Left hindlimb (tissue), 1 donor: ENCODE data around the gene BARX2.
A peak's percentile ranks its signal among the peaks of the same experiment; 100 is the strongest.

Experiments used
- DNase-seq: peaks from one replicate; pipeline ENCODE4 v3.0.0-alpha.2; 2018

The BARX2 gene

DNA sequence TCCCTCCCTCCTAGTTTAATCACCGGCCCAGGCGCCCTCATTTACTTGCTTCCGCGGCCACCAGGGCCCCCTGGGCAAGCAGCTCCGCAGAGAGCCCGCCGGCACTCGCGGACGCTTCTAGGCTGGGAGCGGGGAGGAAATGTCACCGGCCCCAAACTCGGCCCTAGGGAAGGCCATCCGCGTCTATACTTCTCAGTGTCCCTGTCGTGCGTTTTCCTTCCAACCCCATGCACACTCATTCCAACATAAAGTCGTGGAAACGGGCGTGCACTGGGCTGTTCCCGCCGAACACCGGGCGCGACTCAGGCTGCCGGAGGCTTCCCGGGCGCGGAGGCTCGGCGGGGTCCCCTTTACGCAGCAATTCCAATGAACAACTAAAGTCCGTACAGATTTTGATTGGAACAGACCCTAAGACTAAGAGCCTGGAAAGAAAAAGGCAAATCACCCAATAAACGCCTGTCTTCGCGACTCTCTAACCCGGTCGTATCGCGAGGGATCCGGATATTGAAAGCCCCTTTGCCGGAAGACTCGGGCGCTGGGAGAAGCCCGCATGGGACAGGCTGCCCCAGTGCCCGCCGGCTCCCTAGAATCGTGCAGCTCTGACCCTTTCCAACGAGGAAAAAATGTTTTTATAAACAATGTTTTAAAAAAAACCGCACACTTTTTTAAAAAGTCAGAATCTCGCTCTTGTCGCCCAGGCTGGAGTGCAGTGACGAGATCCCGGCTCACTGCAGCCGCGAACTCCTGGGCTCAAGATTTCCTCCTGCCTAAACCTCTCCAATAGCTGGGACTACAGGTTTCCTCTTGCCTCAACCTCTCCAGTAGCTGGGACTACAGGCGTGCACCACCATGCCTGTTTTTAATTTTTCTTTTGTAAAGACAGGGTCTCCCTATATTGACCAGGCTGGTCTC, 1.3 kb upstream of the BARX2 start:
- peak; percentile 33 for DNase-seq

DNA sequence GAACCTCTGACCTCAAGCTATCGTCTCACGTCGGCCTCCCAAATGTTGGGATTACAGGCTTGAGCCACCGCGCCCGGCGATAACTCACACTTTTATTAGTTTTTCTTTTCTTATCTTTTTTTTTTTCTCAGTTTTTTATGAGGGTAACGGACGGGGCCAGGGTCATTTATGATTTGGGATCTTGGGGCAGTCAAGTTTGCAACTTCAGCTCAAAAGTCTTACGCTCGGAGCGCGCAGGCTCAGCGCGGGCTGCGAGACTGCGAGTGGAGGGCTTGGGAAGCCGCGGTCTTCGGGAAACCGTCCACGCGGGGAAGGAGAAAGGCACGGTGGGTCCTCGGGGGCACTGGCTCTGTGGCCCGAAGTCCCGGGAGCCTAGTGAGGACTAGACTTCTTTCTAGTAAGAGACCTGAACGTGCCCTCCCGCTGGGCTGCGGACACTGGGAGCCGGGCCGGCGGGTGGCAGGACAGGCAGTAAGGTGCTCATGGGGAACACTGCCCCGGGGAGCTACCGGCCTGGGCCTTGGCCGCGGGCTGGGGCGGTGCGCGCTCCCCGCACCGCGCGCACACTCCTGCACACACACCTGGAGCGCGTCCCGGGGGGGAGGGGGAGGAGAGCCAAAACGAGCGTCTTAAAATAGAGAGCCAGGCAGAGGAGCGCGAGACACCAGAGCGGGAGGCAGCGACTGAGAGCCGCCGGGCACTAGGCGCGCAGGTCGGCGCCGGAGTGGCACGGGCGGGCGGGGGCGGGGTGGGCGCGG, 476 bp upstream of the BARX2 start:
- peak; percentile 46 for DNase-seq

DNA sequence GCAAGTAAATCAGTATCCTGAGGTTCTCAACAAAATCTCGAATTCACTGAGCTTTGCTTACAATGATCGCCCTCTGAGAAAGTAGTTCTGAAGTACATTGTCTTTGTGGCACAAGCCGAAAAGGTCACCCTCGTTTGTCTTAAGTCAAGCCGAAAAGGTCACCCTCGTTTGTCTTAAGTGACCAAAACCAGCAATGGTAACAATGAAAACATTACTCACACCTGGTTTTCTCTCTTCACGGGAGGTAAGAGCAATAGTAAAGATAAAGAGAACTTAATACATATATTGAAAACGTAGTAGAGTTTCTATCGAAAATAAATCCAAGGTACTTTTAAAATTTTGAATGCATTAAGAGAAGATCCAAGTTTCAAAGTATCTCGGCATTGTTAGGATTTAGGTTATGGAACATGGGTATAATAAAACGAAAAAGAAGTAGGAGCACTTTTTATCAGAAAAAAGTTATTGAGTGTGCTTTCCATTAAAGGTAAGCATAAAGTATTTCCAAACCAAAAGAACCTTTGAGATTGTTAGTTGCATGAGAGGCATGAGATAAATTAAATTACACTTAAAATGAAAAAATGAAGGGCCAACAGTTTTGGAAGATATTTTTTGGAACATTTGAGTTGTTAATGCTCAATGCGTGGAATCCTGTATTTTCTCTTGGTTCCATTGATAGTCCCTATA, 1.2 kb downstream of the BARX2 start:
- DNase-seq, result no peak

DNA sequence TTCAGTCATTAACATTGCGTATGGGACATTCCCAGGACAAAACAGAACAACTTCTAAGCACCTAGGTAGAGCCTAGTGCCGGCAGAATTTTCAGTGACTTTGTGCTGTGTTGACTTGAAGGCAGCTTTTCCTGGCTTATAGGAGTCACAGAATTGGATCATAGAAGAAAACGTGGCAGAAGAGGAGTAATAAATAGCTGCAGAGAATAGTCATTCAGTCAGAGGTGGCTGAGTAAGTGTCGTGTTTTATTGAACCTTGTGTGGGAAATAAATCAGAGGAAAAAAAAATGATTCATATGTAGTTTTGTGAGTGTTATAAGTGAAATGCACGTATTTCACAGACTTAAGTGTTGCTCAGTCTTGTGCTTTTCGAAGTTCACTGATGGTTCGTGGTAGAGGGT, 2.1 kb downstream of the BARX2 start:
- DNase-seq, result no peak

DNA sequence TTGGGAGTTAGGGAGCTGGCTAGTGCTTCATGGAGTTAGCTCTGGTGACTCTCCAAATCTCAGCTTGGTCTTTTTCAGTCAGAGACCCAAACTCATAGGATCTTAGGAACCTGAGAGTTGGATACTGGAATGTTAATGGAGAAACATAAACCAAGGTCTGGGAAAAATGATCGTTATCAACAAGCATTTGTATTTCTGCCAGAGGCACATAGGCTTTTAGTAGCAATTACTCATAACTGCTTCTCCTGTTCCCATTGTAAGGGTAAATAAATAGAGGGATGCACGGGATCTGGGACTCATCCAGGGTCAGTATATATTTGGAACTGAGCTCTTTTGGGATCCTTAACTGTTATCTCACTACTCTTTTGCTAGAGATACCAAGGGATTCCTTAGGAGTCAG, 4.8 kb downstream of the BARX2 start:
- no peak for DNase-seq

DNA sequence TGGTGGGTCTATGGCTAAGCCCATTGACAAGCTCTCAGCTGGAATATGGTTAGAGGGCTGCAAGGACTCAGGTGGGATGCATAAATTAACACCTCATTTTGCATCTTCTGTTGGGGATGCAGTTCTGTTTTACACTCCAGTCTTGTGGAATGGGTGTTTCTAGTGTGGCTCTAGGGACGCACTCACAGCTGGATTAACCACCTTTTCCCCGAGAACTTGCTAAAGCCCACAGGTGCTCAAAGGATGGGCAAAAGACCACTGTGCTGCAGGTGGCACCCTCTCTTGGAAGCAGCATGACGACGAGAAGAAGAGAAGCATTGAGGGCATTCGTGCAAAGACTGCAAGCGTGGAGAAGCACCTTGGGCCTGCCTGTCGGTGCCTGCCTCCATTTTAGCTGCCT, 6.9 kb downstream of the BARX2 start:
- DNase-seq, result no peak

DNA sequence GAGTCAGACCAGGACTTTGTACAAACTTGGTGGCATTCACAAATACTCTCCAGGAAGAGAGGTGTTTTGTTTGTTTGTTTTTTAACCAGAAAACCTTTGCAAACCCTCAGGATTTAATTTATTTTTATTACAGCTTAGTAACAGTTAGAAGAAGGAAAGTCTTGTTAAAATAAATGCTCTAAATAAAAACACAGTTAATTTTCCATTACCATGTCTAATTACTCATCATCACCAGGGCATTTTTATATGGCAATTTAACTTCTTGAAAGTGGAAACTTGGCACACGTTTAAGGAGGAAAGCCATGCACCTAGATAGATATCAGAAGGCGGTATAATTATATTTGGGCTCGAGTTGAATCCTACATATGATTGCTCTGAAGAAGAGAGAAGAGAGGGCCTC, 7.4 kb downstream of the BARX2 start:
- DNase-seq, result no peak

DNA sequence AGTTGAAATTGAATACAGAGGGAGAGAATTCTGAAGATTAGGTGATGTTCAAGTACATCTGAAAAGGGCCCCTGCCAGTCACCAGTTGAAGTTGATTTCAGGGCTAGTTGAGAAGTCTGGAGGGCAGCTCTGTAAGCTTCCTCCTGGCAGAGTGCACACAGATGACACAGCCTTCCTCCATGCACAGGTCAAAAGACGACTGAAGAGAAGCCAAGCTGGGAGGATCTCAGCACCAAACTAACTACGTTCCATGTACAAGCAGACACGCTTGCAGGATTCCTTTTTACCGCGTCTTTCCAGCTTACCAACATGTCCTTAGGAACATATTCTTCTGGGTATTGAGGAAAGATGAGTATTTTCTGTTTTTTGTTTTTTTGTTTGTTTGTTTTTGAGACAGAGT, 7.9 kb downstream of the BARX2 start:
- no peak for DNase-seq

DNA sequence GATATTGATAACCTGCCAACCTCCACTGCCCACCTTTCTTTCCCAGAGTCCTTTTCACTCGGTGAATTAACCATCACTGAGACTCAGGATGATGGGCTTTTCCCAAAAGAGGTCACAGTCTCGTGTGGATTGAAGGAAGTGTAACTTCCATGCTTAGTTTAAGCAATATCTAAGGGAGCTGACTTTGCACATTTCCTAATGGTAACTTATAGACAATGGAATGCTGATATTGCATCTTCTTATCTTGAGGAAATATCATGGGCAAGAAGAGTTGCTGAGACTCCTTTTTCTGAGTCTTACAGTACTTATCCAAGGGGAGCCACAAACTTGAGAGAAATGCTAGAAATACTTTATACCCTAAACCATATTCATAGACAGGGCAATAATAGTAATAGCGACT, 8.8 kb downstream of the BARX2 start:
- DNase-seq, result no peak

DNA sequence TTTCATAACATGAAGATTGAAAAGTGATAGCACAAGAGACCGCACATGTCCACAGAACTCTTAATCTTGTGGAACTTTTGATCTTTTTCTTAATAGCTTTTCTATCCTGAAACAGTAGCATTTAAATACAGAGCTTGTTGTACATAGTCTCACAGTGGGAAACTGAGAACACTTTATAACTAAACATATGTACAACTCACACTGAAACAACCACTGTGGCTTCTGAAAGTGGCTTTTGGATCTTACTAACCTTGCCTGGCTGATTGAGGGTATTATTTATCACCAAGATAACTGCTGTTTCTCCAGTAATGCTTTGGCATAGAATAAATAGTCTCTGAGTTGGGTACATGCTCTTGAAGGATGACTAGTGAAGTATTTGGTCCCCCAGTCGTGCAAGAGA, 10.2 kb downstream of the BARX2 start:
- no peak for DNase-seq

DNA sequence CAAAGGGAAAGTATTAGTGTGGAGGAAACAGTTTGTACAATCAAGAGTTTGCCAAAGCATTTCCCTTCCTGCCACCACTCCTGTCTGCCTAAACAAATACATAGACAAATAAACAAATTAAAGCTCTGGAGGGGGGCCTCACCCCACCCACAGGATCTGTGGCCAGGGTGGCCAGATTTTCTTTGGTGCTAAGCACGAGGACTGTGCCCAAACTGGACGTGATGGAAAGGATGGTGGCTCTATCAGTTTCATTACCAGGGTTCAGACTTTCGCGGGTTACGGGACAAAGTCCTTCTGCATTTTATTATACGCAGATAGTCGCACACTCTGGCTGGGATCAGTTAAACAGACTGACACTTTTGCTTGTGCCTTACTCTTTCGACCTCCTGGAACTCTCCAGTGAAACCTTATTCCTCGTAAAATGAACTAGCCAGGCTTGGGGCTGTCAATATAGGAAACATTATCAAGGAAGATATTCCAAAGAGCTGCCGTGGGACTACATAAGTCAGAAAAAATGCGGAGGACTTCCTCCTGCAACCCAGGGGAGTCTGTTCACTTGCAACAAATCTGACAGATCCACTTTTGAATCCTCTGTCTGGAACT, 11.2 kb downstream of the BARX2 start:
- no peak for DNase-seq

DNA sequence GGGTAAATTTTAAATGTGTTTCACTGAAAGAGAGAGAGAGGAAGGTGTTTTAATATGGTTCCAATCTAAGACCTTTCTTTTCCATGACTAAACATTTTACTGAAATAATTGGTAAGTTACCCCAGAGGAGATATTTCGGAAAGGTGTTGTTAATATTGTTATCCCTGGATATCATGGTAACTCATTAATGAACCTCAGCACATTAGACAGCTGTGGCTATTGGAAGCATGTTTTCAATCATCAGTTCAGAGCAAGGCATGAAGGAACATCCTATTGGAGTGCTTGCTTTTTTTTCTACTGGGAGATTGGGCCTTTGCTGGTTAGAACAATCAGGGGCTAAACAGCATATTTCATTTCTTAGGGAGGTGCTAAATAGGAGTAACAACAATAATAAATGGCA, 11.8 kb downstream of the BARX2 start:
- DNase-seq, result no peak

DNA sequence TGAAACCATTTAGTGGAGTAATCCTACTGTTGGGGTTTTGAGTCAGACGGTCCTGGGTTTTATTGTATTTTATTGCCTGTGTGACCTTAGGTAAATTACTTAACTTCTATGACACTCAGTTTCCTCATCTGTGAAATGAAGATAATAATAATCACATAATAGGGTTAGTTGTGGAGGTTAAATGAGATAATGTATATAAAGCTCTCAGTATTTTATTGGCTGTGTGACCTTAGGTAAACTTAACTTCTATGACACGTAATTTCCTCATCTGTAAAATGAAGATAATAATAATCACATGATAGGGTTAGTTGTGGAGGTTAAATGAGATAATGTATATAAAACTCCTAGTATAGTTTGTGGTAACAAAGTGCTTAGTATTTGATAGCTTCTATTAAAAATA, 13.2 kb downstream of the BARX2 start:
- DNase-seq, result no peak

DNA sequence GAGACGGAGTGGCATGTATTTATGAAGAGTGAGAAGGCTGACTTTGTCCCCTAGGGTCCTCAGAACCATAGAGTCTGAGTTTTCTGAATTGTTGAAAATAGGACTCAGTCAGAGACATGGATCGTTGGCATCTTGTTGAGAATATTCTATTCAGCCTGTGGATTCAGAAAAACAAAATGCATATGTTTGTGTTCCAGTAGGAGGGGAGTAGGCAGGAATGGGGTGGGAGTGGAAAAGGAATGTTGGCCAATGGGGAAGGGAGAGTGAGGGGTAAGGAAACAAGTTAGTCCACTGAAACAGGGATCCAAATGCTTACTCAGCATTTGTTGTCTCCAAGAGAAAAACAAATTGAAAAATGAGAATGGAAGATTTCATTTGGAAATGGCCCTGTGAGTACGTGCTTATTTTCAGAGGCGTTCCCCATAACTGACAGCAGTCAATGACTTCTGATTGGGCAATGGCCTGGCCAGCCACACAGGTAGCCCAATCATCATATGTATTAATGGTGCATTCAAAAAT, 14.7 kb downstream of the BARX2 start:
- DNase-seq, result no peak

DNA sequence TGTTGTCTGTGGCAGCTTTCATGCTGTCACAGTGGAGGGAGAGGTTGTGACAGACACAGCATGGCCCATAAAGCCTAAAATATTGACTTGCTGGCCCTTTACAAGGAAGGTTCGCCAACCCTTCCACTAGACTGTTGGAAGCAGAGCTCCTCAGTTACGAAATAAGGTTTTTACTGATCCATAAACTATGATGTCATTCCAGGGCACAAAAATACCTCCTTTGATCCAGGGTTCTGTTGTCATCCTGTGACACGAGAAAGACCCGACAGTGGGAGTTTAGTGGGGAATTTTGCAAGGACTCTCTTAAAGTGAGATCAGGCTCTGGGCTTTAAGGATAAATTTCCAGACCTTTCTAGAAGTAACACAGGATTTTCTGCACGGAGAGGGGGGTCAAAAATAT, 15.7 kb downstream of the BARX2 start:
- no peak for DNase-seq

DNA sequence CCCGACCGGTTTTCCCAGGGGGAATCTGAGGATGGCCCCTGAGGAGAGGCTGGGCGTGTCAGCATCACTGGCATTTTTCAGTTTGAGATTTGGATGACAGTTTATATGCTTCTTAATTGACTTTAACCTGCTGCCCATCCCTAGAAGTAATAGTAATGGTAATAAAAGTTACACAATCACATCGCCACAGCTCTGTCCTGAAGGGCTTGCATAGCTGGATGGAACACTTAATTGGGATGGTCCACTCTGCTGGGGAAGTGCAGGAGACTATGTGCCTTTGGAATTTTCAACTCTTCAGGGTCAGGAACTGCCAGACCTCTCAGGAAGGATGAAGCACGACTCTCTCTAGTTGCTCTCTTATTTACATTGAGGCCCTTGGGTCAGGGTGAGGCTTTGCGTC, 16.2 kb downstream of the BARX2 start:
- no peak for DNase-seq

DNA sequence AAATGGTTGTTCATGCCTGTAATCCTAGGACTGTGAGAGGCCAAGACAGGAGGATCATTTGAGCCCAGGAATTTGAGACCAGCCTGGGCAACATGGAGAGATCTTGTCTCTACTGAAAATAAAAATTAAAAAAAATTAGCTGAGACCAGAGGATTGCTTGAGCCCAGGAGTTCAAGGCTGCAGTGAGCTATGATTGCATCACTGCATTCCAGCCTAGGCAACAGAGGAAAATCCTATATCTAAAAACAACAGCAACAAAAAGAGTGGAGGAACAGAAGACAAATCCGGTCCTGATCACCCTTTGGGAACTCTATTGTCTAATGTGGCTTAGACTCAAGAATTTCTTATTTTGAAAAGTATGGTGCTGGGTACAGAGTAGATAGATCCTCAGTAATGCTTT, 17.3 kb downstream of the BARX2 start:
- DNase-seq, result no peak

DNA sequence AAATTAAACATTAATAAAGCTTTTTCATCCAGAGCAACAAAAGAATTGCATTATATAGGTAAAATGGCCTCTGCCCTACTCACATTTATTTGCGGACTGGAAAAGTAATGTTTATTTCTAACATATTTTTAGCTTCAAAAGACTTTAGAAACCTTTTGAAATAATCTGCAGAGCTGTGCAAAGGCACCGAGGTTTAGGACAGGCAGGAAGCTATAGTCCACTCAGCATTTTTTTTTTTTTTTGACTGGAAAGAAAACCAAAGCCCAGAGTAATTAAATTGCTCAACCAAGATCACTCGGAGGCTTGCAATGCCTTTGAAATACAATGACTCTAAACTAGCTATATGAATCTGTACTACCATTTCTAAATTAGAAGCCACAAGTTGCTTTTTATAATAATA, 19.1 kb downstream of the BARX2 start:
- DNase-seq, result no peak

DNA sequence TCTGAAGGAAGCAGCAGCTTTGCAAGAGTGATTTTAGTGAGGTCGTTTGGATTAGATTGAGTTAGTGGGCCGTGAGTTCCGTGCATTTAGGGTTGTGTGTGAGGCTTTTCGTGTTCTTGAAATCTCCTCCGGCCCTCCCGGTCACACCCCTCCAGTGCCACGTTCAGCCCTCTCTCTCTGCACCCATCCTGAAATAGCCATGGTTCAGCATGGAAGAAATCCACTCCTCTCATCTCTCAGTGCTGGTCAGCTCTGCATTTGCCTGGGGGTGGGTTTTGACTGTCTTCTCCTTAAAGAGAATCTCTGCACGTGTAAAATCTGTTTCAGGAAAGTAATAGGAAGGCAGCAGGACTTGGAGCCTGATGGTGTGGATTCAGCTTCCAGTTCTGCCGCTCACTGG, 19.8 kb downstream of the BARX2 start:
- no peak for DNase-seq

DNA sequence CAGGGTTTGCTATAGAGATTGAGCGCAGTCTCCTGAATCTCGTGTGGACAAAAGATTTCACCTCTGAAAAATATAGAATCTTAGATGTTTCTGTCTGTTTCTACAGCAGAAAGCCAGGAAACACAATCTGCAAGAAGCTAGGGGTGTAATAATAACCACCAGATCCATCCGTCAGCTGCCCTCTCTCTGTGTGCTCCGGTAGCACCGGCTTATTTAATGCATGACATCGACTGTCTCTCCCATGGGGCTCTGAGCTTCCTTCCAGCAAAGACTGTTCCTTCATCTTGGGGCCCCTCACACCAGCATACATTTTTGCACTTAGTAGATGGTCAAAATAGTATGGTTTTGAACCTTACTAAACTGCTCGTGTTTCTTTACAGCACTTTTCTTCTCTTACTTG, 20.2 kb downstream of the BARX2 start:
- DNase-seq, result no peak

DNA sequence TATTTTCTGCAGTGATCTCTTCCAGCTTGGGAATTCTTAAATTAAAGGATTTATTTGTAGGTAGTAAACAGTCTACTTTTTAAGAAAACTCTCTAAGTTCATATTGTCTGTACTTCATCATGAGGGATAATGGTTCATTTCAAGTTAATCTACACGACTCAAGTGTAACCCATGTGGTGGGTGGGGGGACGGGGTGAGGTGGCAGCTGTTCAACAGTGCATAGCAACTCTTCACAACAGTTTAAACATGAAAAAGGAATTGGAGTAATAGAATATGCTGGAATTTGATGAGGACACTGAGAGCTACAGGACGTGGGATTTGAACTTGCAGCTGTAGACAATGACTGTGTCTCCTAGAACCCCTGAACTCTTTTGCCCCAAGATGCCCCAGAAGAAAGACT, 20.8 kb downstream of the BARX2 start:
- DNase-seq, result no peak

DNA sequence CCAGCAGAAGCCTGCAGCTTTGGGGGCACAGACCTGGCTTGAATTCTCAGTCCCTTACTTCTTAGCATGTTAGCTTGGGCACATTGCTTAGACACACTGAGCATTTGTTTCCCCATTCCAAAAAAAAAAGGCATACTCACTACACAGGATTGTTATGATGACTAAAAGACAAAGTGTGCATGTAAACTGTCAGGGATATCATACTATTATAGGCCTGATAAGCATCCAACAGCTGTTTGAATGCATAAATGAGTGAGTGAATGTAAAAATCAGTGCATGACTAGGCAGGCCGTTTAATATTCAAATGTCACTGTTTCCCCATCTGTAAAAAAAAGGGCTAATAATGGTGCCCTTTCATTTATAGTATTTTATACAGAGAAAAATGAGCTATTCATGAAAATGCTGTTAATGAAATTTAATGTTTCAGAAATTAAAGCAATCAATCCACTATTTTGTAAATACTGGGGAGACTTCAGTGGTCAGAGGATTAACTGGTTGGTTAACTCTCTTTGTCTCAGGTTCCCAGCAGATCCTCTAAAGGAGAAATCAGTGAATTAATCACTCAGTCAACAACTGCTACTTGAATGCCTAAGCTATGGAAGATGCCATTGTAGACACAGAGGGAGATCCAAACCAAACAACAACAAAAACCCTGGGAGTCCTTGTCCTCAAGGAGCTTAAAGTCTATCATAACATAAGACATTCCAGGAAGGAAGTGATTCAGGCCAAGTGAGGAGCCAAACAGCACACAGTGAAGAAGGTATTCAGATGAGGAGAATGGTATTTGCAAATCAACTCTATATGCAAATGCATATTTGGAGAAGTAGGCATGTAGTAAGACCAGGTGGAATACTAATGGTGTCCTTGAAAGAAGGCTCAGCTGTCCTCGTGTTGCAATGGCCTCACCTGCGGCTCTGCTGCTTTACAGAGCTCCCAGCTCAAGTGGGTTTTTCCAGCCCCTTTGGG, 26.8 kb downstream of the BARX2 start:
- no peak for DNase-seq
